Activated CD4-positive, alpha-beta T cell treated with anti-CD3 and anti-CD28 coated beads, Interleukin-2, Interleukin-4, amounts not matched to agents 100 ng/mL and 50 ng/mL, durations not matched to agents 16 hours and 8 hours (primary cell): Measurements from ENCODE around the gene MAN2C1.
"Not testable (repeated sequence)": the region's sequence is repeated elsewhere in the genome, so short reads cannot be mapped to it uniquely, and the experiment has no call there.

Experiments used
- DNase-seq: peaks from one replicate; pipeline ENCODE4 v3.0.0-alpha.2; 2020; ENCODE audit warnings: low spot score

MAN2C1 gene

DNA sequence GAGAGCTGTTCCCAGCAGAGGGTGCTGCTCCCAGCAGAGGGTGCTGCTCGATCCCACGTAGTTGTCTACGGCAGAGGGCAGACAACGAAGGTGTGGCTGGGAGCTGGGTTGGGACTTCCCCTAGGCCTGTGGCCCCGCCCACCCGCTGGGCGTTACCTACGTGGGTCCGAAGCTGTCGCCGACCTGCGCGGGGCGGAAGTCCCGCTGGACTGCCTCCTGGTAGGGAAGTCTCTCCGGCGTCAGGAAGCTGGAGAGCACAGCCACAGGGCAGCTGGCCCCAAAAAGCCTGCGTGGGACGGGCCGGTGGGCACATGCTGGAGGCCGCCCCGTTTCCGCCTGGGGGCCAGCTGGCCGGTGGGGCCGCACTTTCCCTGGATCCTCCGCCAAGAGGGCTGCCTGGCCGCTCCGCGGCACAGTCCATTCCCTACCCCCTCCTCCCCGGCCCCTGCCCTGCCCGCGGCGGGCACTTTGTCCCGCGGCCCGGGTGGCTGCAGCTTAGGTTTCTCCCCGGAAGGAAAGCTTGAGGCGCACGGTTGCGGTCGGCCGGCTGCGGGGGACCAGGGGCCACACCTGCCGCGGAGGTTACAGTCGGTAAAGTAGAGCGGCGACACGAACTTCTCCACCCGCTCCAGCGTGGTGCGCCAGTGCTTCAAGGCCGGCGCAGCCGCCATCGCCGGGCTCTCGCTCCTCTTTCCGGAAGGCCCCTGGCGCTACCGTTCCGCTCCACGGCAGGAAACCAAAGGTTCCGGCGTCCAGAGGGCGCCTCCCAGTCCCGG lies at the start of gene MAN2C1:
MAN2C1 (minus strand) TSS at position 695 of the 776 bp plus-strand sequence; CDS start at position 671, 24 bp downstream.
- DNase-seq: peak; percentile 95

DNA sequence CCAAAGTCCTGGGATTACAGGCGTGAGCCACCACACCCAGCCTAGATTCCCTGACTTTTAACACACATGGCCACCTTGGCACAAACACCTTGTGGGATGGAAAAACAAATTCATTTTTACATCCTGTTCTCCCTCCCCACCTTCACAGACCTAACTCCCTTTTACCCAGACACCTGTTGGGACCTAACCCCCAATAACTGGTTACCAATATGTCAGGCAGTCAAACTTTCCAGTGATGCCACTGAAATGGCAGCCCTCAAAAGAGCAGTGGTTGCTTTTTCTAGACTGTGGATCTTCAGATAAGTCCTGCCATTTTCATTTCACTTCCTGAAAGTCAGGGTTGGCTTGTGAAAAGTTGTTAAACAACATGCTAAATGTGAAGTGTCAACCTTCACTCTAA lies 48.2 kb upstream of the MAN2C1 start:
- no peak for DNase-seq

DNA sequence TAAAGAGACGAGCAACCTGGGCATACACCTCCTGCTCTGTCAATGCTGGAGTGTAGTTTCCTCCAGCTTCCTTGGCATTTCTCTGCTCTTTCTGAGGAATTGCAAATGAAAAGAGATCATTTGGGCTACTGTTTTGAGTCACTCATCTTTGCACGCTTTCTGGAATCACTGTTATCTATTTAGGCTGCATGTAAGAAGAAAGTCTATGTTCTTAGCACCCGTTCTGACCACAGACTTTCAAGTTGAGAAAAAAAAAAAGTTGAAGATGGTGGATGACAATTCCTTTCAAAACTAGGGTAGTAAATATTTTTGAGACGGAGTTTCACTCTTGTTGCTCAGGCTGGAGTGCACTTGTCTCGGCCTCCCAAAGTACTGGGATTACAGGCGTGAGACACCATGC lies 41.8 kb upstream of the MAN2C1 start:
- DNase-seq: peak; percentile 48

DNA sequence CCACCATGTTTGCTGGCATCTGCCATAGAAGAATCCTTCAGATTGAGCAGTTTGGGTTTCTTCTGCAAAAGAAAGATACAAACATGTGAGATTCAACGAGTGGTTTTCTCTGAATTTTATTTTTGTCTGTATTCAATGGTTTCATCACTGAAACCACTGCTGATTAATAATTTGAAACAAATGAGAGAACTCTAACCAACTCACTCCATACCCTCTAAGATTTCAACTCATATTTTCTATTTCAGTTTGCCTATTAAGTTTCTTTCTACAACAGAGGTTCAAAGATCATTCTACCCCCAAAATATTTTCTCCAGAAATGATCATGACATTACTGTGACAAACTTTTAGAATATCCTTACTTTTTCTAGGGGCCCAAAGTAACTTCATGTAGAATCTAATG lies 38.7 kb upstream of the MAN2C1 start:
- peak; percentile 51 for DNase-seq

DNA sequence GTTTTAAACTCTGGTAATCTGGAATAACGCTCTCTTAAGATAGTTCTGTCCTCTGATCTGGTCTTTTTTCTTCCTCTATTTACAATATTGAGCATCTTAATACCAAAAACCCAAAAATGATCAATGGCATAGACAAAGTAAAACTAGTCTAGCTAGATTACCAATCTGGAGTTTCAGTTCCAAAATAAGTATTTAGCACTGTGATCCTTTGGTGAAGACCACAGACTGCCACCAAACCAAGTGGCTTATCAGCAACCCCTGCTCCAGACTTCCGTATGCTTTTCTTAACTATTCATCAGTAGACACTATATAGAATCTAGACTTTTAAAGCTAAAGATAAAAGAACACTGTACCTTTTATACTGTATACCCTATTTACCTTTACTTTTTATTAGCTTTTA lies 35.5 kb upstream of the MAN2C1 start:
- DNase-seq: peak; percentile 33

DNA sequence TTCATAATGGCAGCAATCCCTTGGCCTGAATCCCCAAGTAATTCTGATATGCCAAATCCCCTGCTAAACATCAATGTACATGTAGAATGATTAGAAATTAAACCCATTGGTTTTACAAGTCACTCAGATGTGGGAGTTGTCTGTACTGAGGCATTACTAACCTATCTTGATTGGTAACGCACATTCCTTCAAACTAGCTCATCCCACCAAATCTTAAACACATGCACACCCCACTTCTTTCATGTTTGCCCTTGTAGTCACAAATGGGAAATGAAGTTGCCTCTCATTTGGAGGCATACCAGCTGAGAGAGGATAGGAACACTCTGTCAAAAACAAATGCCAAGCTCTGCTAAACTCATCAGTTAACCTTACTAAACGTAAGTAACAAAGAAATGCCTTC lies 29.1 kb upstream of the MAN2C1 start:
- no peak for DNase-seq

DNA sequence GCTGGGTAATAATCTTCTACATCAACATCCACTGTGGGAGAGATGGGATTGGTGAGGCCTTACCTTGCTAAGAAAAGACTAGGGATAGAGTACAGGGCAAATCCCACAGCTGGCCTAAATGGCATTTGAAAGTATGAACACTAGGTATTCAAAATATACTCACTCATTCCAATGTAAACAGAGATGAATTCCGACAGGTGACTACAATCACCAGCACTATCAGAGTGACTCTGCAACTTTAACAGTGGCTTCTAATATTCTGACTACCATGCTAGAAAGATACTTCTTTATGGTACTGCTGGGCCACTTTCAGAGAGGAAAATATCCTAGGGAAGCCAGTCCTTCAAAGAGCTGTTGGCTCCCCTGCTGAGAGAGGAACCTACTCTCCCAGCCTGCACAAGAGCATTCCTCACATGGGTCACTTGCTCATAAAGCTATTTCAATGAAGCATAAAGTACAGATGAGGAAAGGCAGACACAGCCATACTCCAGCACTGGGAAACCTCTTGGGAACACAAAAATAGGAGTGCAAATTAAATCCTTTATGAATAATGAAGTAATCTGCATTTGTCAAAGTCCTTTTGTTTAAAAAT lies 21.5 kb upstream of the MAN2C1 start:
- DNase-seq: no peak

DNA sequence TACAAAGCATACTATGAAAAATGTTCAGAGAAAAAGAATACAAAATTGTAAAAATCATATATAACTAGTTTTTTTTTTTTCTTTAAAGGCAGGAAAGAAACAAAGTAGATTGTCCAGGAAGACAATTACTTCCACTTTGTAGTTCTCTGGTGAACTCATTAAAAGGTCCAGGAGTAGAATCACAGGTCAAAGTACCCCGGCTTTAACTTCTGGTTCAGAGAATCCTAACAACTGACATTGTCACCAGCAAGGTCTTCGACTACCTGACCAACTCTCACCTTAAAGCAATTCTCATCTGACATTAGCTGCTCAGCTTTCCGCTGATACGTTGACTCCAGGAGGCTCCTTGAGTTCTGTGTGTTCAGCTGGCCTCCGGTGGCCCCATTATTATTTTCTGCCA lies 15.6 kb upstream of the MAN2C1 start:
- not testable (repeated sequence) for DNase-seq

DNA sequence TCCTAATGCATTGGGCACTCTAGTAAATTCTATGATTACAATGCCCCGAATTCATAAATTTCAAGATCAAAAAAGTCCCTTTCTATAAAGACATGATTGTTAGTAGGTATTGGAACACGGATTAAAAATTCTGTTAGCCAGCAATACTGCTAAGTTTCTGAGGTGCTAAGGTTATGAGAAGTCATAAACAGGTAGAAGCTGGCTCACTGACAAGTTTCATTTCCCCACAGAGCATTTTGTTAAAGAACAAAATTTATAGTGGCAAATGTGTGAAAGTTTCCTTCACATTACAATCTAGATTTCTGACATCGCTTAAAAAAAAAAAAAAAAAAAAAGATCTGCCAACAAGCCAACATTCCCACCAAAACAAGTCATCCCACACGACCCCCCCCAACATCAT lies 12.4 kb upstream of the MAN2C1 start:
- DNase-seq: no peak

DNA sequence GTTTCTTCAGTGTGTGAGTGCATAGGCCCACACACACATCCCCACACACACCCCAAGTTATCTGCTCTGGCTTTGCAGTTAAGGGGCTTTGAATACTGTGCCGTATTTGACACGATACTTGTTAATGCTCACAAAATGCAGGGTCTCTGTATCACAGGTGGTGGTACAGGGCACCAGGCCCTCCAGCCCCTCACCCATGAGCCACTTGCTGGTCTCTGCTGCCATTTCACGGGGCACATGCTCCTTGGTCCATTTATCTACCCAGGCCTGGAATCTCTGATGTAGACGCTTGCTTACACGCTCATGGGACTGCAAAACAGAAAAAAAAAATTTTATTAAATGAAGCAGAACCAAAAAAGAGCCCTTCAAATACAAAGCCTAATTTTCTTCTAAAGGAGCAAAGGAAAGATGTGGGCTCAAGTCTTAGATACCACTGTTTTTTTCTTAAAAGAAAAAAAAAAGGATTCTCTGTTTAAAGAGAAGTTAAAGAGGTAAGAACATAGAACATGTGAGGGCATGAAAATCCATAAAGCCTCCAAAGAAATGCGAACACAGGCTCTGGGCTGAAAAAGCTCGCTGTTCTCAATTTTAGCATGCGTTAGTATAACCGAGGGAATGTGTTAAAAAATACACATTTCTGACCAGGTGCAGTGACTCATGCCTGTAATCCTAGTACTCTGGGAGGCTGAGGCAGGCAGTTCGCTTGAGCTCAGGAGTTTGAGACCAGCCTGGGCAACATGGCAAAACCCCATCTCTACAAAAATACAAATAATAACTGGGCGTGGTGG lies 3.7 kb upstream of the MAN2C1 start:
- no peak for DNase-seq

DNA sequence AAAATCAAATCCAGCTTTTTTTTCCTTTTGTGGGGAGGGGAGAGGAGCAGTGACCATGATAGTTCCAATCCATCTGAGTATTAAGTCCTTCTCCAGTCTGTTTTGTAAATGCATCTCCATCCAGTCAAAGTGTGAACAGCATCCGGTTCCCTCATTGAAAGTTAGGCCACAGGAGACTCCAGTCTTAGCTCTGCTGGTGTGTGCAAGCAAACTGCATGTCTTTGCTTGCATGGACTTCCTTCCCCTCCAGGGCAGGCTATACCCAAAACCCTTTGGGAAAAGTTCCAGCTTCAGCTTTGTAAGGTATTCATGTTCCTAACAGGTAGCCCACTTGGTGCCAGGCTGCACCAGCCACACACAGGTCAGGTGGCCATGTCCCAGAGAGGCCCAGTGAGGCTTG lies 3.1 kb upstream of the MAN2C1 start:
- DNase-seq: no peak

DNA sequence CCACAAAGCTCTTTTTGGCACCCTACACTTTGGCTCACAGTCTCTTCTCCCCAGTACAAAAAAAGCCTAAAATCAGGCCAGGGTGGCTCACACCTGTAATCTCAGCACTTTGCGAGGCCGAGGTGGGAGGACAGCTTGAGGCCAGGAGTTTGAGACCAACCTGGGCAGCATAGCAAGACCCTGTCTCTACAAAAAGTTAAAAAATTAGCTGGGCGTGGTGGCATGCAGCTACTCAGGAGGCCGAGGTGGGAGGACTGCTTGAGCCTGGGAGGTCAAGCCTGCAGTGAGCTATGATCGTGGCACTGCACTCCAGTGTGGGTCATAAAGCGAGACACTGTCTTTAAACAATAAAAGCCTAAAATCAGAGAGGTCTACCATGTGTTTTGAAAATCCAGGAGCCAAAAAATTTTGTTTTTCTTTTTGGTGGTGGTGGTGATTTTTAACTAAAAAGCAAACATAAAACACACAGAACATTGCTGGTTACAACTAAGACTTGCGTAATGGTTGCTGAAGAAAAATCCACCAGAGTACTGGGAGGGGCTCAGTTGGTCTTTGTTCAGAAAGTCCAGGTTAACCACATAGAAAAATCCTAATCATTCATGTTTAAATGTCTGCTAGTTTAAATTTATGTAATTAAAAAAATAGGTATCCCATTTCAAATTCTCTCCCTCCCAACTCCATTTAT lies 1.6 kb upstream of the MAN2C1 start:
- no peak for DNase-seq

DNA sequence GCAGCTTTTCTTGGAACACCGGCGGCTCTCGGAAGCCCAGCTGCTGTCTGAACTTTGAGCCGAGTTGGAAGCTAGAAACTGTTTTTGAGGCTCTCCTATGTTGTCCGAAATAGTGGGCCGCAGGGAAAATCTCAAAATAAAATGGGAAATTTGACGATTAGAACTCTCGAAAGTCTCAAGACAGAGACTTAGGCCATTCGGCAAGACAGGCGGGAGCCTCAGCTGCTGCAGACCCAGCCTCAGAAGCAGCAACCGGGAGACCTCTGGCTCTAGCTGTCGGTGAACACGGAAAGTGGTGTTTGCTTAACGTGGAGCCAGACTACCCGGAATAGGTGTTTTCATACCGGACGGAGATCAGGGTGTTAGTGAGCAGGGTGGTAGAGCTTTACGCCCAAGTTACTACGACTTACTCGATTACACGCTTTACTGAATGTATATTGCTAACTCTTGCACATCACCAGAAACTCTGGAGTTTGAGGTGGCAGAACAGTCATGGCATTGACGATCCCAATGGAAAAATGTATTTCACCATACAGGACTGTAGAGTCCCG lies 357 bp upstream of the MAN2C1 start:
- no peak for DNase-seq

DNA sequence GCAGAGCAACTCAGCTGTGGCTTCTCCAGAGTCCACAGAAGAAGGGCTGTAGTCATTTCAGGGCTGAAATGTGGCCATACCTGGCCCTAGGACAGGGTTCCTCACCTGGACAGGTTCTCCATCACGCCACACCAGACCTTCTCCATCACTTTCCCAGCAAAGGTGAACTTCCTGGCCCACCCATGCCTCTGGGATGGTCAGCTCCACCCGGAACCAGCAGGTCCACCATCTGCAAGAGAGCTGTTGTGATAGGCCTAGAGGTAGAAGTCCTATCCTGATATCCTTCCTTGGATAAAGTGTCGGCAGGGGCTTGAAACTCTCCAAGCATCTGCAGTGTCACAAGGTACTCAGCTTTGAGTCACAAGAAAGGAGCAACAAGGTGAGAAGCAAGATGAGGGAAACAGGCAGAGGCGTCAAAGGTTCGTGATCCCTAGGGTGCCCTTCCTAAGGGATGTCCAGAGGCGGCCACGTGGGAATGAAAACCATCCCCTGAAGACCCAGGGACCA lies 948 bp downstream of the MAN2C1 start:
- DNase-seq: no peak

DNA sequence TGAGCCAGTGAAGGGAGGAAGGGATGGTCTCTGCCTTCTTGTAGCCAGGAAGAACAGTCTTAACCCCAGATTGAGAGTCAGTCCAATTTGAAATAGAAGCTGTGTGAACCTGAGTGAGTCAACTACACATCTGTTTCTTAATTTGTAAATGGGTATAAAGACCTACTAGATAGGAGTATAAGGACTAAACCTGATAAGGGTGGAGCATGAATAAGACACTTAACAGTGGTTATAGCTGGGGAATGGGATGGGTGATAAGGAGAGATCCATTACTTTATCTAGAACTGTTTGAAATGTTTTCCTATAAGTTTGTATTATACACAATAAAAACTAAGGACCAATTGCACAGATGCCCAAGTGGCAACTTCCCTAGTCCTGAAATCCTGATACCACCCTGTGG lies 1.4 kb downstream of the MAN2C1 start:
- no peak for DNase-seq

DNA sequence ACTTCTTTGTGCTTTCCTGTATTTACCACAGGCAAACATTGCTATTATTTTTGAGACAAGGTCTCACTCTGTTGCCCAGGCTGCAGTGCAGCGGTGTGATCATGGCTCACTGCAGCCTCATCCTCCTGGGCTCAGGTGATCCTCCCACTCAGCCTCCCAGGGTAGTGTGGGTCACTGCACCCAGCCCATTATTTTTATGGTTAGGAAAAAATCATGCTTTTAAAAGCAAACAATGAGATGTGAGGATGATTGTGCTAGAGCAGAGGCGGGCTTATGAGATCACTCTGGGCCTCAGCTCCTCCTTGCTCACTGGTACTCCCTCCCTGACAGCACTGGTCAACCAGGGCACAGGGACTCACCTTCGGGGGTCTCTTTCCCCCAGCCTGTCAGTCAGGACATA lies 2.2 kb downstream of the MAN2C1 start:
- no peak for DNase-seq

DNA sequence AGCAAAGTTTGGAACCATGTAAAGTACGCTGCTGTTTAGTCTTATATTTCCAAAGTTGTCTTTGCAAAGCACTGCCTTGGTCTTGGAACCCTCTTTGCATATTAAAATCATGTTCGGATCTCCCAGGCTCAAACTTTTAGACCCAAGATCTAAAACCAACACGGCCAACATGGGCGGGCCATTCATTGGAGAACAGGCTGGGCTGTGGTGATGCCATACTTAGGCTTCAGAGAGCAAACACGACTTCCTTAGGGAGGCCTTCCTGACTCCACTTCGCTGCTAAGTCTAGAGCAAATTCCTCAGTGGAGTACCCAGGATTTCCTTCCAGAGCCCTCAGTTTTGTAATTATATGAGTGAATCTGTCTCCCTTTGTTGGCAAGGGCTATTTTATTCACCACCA lies 3.5 kb downstream of the MAN2C1 start:
- DNase-seq: no peak

DNA sequence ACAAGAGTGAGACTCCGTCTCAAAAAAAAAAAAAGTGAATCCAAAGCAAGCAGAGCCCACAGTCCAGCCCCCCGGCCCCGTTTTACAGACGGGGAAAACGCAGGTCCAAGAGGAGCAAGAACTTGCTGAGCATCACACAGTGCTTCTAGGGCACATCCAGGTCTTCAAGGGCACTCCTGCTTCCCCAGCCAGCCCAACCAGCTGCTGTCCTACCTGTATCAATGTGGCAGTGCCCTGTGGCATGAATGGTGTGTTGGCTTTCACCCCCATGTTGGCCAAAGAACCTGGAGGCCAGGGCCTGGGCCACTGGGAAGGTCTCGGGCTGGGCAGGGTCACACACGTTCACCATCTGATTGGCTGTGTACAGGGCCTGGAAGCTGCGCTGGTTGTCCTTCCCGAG lies 4.6 kb downstream of the MAN2C1 start:
- DNase-seq: no peak

DNA sequence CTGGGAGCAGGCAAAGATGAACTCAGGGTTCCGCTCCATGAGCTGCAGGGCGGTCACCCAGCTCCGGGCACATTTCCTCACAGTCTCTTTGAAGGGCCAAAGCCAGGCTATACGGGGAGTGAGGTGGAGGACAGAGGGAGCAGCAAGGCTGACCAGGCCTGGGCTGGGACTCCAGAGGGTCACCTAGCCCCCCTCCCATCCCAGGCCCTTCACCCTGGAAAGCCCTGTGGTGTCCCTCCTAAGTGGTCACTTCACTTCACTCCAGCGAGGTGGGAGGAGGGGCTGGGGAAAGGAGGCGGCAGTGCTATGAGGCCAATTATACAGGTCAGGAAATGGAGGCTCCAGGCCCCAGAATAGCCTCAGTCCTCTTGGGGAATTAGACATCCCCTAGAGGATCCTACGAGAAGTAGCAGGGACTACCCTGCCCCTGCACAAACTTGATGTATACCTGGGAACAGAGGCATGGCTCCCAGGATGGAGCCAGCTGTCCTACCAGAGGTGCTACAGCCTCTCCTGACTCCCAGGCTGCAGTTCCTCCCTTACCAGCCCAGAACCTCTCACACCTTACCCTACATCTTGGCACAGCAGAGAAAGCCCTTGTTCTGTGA lies 5.7 kb downstream of the MAN2C1 start:
- DNase-seq: no peak

DNA sequence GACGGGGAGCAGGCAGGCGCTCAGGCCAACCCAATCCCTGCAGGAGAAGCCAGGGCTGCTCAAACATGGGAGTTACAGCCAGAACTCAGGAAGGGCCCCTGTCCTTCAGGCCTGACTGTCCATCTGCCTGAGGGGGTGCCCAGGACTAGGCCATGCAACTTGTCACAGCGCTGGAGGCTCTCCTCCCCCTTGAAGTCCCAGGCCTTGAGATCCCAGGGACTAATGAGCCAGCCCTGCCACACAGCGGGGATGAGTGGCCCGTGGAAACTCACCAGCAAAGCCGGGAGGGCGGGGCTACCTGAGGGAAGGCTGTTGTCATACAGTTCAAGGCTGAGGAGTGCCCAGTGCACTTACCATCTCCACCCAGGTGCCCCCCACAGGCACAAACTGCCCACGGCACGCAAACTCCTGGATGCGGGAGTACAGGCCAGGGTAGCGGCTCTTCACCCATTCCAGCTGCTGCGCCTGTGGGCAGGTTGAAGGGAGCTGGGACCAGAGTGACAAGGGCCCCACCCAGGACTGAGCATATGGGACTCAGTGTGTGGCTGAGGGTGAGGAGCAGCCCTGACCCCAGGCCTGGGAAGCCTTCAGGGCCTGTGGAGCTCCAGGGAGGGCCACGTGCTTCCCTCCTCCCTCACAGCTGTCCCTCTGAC lies 6.3 kb downstream of the MAN2C1 start:
- DNase-seq: no peak

DNA sequence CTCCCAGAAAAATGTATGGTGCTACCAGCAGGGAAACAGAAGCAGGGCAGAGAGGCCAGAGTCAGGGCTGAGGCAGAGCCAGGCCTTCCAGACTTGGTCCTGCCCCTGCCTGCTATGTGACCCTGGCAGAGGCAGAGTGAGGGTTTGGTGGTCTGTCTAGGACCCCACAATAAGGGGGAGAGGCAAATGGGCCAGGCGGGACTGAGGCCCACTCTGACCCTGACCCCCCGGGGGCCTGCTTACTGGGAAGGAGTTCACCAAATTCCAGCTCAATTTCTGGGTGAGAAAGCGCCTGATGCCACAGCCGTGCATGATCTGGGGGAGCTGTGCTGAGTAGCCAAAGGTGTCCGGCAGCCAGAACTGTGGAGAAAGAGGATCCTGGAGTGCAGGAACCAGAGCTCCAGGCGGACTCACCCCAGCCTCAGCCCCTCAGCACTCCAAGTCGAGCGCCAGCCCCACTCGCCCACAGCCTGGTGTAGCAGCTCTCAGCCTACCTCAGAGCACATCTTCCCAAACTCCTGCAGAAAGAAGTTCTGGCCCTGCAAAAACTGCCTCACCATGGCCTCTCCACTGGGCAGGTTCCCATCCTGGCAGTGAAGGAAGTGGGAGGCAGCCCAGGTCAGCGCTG lies 6.9 kb downstream of the MAN2C1 start:
- DNase-seq: no peak
